Measurements from ENCODE around the gene PPP2R2B.

PPP2R2B gene

DNA sequence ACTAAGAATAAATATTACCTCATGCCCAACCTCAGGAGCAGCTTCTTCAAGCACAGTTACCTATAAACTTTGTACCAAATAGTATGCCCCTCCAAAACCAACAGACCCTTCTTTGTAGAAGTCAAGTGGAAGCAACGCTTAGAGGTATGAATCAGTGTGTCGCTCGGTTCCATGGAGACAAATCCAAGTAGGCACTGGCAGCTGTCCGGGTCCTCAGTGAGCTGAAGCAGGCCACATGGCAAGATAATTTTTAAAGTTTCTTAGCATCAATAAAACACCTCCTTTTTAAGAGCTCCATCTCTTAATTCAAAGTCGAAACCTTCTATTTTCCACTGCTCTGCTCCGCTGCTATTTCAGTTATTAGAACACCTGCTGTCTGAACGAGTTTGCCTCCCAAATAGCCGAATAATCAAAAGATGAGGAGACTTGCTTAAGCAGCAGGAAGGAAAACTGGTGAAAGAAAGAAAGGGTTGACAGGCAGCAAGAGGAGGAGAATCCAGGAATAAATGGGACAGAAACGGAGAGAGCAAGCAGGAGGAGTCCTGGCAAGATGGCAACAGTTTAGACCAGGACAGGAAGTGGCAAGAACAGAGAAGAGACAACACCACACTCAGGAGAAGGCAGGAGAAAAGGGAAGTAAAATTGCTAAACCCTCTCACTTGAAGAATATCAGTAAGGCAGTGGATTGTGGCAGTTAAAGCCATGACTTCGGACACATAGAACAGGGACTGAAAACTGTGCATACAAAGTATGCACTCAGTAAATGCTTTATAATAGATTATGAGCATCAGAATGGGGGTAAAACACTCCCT lies 65.0 kb downstream of the PPP2R2B start:
- TF ChIP-seq, protein P1, sequence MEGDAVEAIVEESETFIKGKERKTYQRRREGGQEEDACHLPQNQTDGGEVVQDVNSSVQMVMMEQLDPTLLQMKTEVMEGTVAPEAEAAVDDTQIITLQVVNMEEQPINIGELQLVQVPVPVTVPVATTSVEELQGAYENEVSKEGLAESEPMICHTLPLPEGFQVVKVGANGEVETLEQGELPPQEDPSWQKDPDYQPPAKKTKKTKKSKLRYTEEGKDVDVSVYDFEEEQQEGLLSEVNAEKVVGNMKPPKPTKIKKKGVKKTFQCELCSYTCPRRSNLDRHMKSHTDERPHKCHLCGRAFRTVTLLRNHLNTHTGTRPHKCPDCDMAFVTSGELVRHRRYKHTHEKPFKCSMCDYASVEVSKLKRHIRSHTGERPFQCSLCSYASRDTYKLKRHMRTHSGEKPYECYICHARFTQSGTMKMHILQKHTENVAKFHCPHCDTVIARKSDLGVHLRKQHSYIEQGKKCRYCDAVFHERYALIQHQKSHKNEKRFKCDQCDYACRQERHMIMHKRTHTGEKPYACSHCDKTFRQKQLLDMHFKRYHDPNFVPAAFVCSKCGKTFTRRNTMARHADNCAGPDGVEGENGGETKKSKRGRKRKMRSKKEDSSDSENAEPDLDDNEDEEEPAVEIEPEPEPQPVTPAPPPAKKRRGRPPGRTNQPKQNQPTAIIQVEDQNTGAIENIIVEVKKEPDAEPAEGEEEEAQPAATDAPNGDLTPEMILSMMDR (IDR thresholded peaks at IDR 0.05) = no peak

DNA sequence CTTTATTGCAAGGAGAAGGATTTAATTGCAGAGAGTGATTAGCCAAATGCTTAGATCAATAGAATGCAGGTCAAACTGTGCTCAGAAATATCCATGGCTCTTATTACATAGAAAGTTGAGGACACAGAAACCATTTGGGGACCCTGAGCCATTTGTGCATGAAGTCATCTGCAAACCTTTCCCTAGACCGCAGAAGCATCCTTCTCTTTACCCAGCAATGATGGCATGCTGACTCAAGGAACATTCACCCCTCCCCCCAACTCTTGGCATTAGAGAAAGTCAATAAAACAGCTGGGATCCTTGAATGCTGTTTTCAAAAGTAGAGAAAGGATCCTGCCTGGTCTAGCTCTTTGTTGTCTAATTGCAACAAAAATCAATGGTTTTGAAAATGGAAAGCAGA lies 73.5 kb downstream of the PPP2R2B start:
- TF ChIP-seq, protein P1 (IDR thresholded peaks at IDR 0.05) = no peak

DNA sequence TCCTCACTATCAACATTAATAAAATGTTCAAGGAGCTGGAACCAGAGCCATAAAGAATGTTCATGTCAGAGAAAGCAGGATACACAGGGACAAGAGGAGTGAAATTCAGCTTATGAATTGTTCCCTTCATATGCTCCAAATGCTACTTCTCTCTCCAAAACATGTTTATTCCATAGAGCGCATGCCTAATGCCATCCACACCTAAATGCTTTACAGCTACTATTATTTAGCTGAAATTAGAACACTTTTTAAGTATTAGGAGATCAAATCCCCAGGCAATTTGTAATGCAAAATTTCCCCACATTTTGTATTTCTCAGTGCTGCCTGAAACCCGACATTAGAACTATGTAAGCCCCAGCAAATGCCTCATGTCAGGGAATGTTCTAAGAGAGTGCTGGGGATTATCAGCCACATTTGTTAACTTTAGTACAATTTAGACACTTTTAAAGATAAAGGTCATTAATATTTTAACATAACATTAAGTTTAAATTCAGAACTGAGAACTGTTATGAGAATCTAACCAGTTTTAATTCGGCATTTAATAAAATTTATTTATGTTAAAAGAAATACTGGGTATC lies 75.5 kb downstream of the PPP2R2B start:
- TF ChIP-seq, protein P1 (IDR thresholded peaks at IDR 0.05) = no peak

DNA sequence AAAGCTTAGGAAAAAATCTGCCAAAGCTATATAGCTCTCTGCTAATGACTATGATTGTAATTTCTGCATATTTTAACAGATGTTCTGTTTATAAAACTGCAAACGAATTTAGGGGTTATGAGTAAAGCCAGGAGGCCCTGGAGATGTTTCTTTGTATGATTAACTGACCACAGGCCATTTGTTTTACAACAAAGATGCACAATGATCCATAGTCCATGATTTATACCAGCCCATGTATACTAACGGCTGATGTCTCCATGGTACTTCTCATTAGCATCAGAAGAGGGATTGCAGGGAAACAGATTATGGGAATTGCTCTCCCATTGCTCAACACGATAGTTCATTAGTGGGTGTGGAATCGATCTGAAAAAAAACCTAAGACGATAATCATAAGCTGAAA lies 78.9 kb downstream of the PPP2R2B start:
- TF ChIP-seq, protein P1 (IDR thresholded peaks at IDR 0.05) = no peak

DNA sequence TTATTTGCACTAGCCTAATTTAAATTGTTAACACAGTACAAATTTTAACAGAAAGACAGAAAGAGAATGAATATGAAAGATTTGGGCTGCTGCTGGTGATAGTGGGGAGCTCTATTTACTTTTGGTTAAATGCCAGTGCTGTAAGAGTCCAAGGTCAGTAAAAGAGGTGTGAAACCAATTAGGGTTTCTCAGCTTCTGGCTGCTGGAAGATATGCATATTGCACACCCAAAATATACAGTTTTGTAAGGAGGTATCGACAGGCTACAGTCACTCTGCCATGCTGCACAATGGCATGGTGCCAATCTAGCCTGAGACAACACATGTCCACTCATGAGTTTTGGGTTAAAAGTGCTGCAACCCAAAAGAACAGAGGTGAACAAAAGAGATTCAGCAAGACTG lies 79.3 kb downstream of the PPP2R2B start:
- TF ChIP-seq, protein P1 (IDR thresholded peaks at IDR 0.05) = no peak

DNA sequence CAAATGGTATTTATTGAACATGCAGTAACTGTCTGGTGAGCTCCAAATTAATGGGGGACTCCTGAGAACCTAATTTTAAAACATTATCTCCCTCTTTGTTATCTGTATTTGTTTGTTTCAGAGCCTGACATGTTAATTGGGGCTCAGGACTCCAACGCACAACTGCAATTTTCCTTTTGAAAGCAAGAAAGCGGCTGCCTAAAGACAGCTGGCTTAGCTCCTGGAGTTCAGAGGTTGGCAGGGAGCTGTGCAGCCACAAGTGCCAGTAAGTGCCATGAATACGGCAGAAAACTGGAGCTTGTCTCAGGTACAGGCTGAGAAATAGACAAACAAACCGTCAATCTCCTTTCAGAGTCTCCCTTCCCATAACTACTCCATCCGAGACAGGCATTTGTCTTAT lies 80.9 kb downstream of the PPP2R2B start:
- TF ChIP-seq, protein P1 (IDR thresholded peaks at IDR 0.05) = no peak

DNA sequence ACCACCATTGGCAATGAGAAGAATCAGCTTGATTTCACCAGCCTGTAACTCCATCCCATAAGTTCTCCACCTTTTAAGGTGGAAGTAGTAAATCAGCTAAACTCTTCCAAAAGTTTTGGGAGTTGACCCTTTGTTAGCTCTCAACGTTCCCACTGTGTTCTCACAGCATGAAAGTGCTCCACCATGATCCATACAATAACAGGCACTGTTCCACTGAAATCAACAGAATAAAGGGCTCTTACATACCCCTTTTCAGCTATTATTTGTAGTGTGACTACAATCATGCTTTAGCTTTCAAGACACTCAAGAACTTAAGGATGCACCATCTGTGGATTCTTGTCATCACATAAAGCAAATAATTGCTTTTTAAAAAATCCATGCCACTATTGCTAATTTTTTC lies 81.6 kb downstream of the PPP2R2B start:
- TF ChIP-seq, protein P1 (IDR thresholded peaks at IDR 0.05) = no peak

All from LNCAP (cell line).